HCT116 (cell line): ENCODE data around the gene GNAI1. TPM values are rescaled to one million over a fixed set of nuclear protein-coding genes. Genes with fewer than 3 reads are reported as not detected.

ENCODE experiments used
- ATAC-seq: fragments of 200-7000 bp; cut with Tn5 transposase; 2 replicates; pipeline ENCODE4 v1.9.1; 2020; ENCODE audit warnings: mild to moderate bottlenecking, moderate library complexity
- BruUV-seq: library from RNA; stranded (reverse); fragments of 400-500 nt; replicated peaks from 2 replicates; lab custom pipeline; 2021; lab: Mats Ljungman, UMichigan
- CTCF ChIA-PET: fragments of 300-600 bp; sonication (Branson Sonifier 250); formaldehyde crosslinking; loops from one replicate; lab custom pipeline; 2021; ENCODE audit warnings: antibody characterized with exemption; lab: Charles Lee
- POLR2A ChIA-PET: fragments of 300-600, 350-600 bp; sonication (Branson Sonifier 250); formaldehyde crosslinking; loops from one replicate; lab custom pipeline; 2021; ENCODE audit warnings: antibody characterized with exemption; lab: Charles Lee
- RAD21 ChIA-PET, 2 experiments: fragments of 300-600 bp; sonication (Branson Sonifier 250); formaldehyde crosslinking; loops; one replicate each; lab custom pipeline; 2023; ENCODE audit warnings: low total read pairs in 2 of 2; ENCODE audit not compliant: uncharacterized antibody in 2 of 2, unreplicated experiment in 2 of 2, low non-redundant PET in 1 of 2; lab: Charles Lee
- DNase-seq: peaks from one replicate; pipeline ENCODE4 v3.0.0-alpha.2; 2010; ENCODE audit warnings: low read depth, low spot score
- H2AFZ ChIP-seq: fragments of 200-600 bp; shearing (Covaris generic), sonication (generic); 2 replicates; pipeline ENCODE4 v1.6.1; 2017; ENCODE audit warnings: low read depth, mixed run types, mixed read lengths, antibody characterized with exemption, low read length; ENCODE audit not compliant: poor library complexity, severe bottlenecking
- H3K27ac ChIP-seq: 2 replicates; pipeline ENCODE4 v1.5.1; 2012; ENCODE audit warnings: low read depth, low read length
- H3K27me3 ChIP-seq: fragments of 200-600 bp; sonication (generic); 2 replicates; pipeline ENCODE4 v1.6.1; 2016; ENCODE audit warnings: mixed run types, low read length, mixed read lengths; ENCODE audit not compliant: insufficient read depth
- H3K36me3 ChIP-seq, 2 experiments: fragments of 200-500 bp in 1 of 2; fragments of 200-600 bp in 1 of 2; sonication (Bioruptor generic) in 1 of 2; sonication (generic) in 1 of 2; 2 replicates each; pipeline versions ENCODE4 v1.5.1 to v1.6.1; 2014 to 2016; ENCODE audit warnings: low read length in 2 of 2, inconsistent platforms in 1 of 2, mixed read lengths in 1 of 2, mixed run types in 1 of 2; ENCODE audit not compliant: insufficient read depth in 2 of 2, control insufficient read depth in 1 of 2
- H3K4me1 ChIP-seq, 2 experiments: fragments of 200-600 bp in 1 of 2; sonication (generic) in 1 of 2; 2 replicates each; pipeline versions ENCODE4 v1.5.1 to v1.6.1; 2012 to 2017; ENCODE audit warnings: low read length in 2 of 2, inconsistent platforms in 1 of 2, mild to moderate bottlenecking in 1 of 2, mixed read lengths in 1 of 2, mixed run types in 1 of 2, moderate library complexity in 1 of 2; ENCODE audit not compliant: insufficient read depth in 2 of 2, control insufficient read depth in 1 of 2
- H3K4me2 ChIP-seq: fragments of 200-600 bp; sonication (generic); 2 replicates; pipeline ENCODE4 v1.6.1; 2017; ENCODE audit warnings: mixed run types, low read length, mixed read lengths
- H3K4me3 ChIP-seq, 2 experiments: fragments of 200-600 bp in 1 of 2; sonication (generic) in 1 of 2; replicated peaks in 1 of 2; 2 replicates each; pipeline ENCODE4 v1.5.1; 2011 to 2016; ENCODE audit warnings: low read length in 2 of 2, control low read depth in 1 of 2, low read depth in 1 of 2, mild to moderate bottlenecking in 1 of 2, mixed read lengths in 1 of 2, mixed run types in 1 of 2
- H3K79me2 ChIP-seq: fragments of 200-600 bp; sonication (generic); 2 replicates; pipeline ENCODE4 v1.6.1; 2017; ENCODE audit warnings: mild to moderate bottlenecking, mixed run types, low read length, moderate library complexity, mixed read lengths; ENCODE audit not compliant: insufficient read depth
- H3K9ac ChIP-seq: fragments of 200-600 bp; sonication (generic); 2 replicates; pipeline ENCODE4 v1.6.1; 2016; ENCODE audit warnings: low read length, mixed read lengths
- H3K9me2 ChIP-seq: fragments of 200-600 bp; sonication (generic), shearing (Covaris generic); 2 replicates; pipeline ENCODE4 v1.6.1; 2017; ENCODE audit warnings: mixed run types, mild to moderate bottlenecking, moderate library complexity; ENCODE audit not compliant: insufficient read depth
- H3K9me3 ChIP-seq, 2 experiments: fragments of 200-500 bp in 1 of 2; fragments of 200-600 bp in 1 of 2; sonication (Bioruptor generic) in 1 of 2; sonication (generic) in 1 of 2; 2 replicates each; pipeline ENCODE4 v1.6.1; 2014 to 2017; ENCODE audit warnings: low read length in 2 of 2, mixed read lengths in 2 of 2, inconsistent platforms in 1 of 2, low read depth in 1 of 2, mild to moderate bottlenecking in 1 of 2, mixed run types in 1 of 2, moderate library complexity in 1 of 2; ENCODE audit not compliant: control insufficient read depth in 1 of 2, insufficient read depth in 1 of 2
- H4K20me1 ChIP-seq: fragments of 200-600 bp; sonication (generic), shearing (Covaris generic); 2 replicates; pipeline ENCODE4 v1.6.1; 2017; ENCODE audit warnings: mixed run types, mild to moderate bottlenecking, moderate library complexity; ENCODE audit not compliant: insufficient read depth
- EGR1 ChIP-seq: IDR thresholded peaks from 2 replicates; pipeline ENCODE4 v1.6.1; 2012; ENCODE audit warnings: low read depth
- ELF1 ChIP-seq: IDR thresholded peaks from 2 replicates; pipeline ENCODE4 v1.6.1; 2012; ENCODE audit warnings: low read depth, borderline replicate concordance
- EZH2phosphoT487 ChIP-seq: fragments of 200-600 bp; IDR thresholded peaks from 2 replicates; pipeline ENCODE4 v1.6.1; 2018; ENCODE audit warnings: antibody characterized with exemption, borderline replicate concordance
- FOSL1 ChIP-seq: IDR thresholded peaks from 2 replicates; pipeline ENCODE4 v1.6.1; 2012; ENCODE audit warnings: low read depth
- JUND ChIP-seq: IDR thresholded peaks from 2 replicates; pipeline ENCODE4 v1.6.1; 2012
- POLR2A ChIP-seq: IDR thresholded peaks from 2 replicates; pipeline ENCODE4 v1.7.0; 2011; ENCODE audit warnings: borderline replicate concordance; ENCODE audit not compliant: insufficient read depth, insufficient read length; ENCODE audit errors: extremely low read depth
- POLR2AphosphoS5 ChIP-seq: IDR thresholded peaks from 2 replicates; pipeline ENCODE4 v1.6.1; 2011; ENCODE audit warnings: mild to moderate bottlenecking, low read depth, low read length, moderate library complexity
- RAD21 ChIP-seq: IDR thresholded peaks from 2 replicates; pipeline ENCODE4 v1.6.1; 2012; ENCODE audit warnings: low read depth, mild to moderate bottlenecking
- SRF ChIP-seq: IDR thresholded peaks from 2 replicates; pipeline ENCODE4 v1.6.1; 2012; ENCODE audit warnings: low read depth
- TCF7L2 ChIP-seq: IDR thresholded peaks from 2 replicates; pipeline ENCODE4 v1.7.0; 2011; ENCODE audit warnings: borderline replicate concordance, inconsistent platforms; ENCODE audit not compliant: insufficient read depth, insufficient read length; ENCODE audit errors: extremely low read depth
- YY1 ChIP-seq: IDR thresholded peaks from 2 replicates; pipeline ENCODE4 v1.6.1; 2011; ENCODE audit warnings: low read length, low read depth, moderate library complexity, mild to moderate bottlenecking; ENCODE audit not compliant: insufficient replicate concordance; ENCODE audit errors: extremely low read depth
- ZFX ChIP-seq: fragments of 450-650 bp; IDR thresholded peaks from 2 replicates; pipeline ENCODE4 v1.6.1; 2017
- ZNF274 ChIP-seq: fragments of 200-500 bp; sonication (Bioruptor generic); IDR thresholded peaks from 2 replicates; pipeline ENCODE4 v1.6.1; 2014; ENCODE audit warnings: mild to moderate bottlenecking, low read depth, low read length, inconsistent platforms
- intact Hi-C: fragments of 100-400 bp; cut with micrococcal nuclease; formaldehyde crosslinking; loops from 2 replicates; pipeline ENCODE4 v1.10.0; 2022
- total RNA-seq: library from RNA; stranded (reverse); gene quantifications from one replicate; pipeline ENCODE4 v1.2.1, GENCODE V29; 2021; ENCODE audit not compliant: unreplicated experiment
- TF ChIP-seq, protein P1 (sequence below): IDR thresholded peaks from 2 replicates; pipeline ENCODE4 v1.6.1; 2012
- TF ChIP-seq, protein P2 (sequence below): IDR thresholded peaks from 2 replicates; pipeline ENCODE4 v1.6.1; 2011; ENCODE audit warnings: mild to moderate bottlenecking, low read length, moderate library complexity; ENCODE audit not compliant: insufficient replicate concordance; ENCODE audit errors: extremely low read depth
- TF ChIP-seq, protein P3 (sequence below): IDR thresholded peaks from 2 replicates; pipeline ENCODE4 v1.6.1; 2012; ENCODE audit warnings: low read depth
- TF ChIP-seq, protein P4 (sequence below): IDR thresholded peaks from 2 replicates; pipeline ENCODE4 v1.6.1; 2012
- TF ChIP-seq, protein P5 (sequence below), 3 experiments: fragments of 200-600 bp in 1 of 3; sonication (generic) in 1 of 3; IDR thresholded peaks in 2 of 3; conservative IDR thresholded peaks in 1 of 3; 2 replicates each; pipeline ENCODE4 v1.5.1; 2012 to 2017; ENCODE audit warnings: low read depth in 2 of 3, low read length in 2 of 3, antibody characterized with exemption in 1 of 3, borderline replicate concordance in 1 of 3, control low read depth in 1 of 3, mild to moderate bottlenecking in 1 of 3, mixed read lengths in 1 of 3, mixed run types in 1 of 3, moderate library complexity in 1 of 3; ENCODE audit not compliant: insufficient read depth in 1 of 3

The GNAI1 gene
- total RNA-seq, 1 experiment from 2014 or later: 148 TPM

DNA sequence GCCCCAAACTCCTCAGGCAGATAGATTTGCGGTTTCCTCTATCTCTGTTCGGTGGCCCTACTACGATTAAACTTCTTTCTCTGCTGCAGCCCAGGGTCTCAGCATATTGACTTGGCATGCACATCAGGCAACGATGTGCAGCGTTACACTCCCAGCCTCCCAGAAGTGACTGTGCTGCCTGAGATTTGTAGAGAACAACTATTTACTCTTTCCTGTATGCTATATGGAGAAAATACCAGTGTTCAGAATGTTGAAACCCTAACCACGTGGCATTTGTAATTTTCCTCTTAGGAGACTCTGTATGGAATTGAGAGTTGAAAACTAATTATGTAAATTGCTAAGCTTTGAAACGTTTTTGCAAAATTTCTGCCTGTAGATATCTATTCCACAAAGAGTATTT, 50.9 kb downstream of the GNAI1 start:
- peaks cover 14% of the 10 kb centered on the region for H4K20me1 ChIP-seq
- TF ChIP-seq FOSL1 (no peak), ELF1 (no peak), ZFX (no peak), EGR1 (no peak), JUND (no peak), POLR2A (no peak), SRF (no peak), RAD21 (no peak), POLR2AphosphoS5 (no peak), TCF7L2 (no peak), YY1 (no peak), EZH2phosphoT487 (no peak), ZNF274 (no peak)
- TF ChIP-seq, protein P1, sequence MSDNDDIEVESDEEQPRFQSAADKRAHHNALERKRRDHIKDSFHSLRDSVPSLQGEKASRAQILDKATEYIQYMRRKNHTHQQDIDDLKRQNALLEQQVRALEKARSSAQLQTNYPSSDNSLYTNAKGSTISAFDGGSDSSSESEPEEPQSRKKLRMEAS: no peak
- TF ChIP-seq, protein P2, sequence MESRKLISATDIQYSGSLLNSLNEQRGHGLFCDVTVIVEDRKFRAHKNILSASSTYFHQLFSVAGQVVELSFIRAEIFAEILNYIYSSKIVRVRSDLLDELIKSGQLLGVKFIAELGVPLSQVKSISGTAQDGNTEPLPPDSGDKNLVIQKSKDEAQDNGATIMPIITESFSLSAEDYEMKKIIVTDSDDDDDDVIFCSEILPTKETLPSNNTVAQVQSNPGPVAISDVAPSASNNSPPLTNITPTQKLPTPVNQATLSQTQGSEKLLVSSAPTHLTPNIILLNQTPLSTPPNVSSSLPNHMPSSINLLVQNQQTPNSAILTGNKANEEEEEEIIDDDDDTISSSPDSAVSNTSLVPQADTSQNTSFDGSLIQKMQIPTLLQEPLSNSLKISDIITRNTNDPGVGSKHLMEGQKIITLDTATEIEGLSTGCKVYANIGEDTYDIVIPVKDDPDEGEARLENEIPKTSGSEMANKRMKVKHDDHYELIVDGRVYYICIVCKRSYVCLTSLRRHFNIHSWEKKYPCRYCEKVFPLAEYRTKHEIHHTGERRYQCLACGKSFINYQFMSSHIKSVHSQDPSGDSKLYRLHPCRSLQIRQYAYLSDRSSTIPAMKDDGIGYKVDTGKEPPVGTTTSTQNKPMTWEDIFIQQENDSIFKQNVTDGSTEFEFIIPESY: no peak
- TF ChIP-seq, protein P3, sequence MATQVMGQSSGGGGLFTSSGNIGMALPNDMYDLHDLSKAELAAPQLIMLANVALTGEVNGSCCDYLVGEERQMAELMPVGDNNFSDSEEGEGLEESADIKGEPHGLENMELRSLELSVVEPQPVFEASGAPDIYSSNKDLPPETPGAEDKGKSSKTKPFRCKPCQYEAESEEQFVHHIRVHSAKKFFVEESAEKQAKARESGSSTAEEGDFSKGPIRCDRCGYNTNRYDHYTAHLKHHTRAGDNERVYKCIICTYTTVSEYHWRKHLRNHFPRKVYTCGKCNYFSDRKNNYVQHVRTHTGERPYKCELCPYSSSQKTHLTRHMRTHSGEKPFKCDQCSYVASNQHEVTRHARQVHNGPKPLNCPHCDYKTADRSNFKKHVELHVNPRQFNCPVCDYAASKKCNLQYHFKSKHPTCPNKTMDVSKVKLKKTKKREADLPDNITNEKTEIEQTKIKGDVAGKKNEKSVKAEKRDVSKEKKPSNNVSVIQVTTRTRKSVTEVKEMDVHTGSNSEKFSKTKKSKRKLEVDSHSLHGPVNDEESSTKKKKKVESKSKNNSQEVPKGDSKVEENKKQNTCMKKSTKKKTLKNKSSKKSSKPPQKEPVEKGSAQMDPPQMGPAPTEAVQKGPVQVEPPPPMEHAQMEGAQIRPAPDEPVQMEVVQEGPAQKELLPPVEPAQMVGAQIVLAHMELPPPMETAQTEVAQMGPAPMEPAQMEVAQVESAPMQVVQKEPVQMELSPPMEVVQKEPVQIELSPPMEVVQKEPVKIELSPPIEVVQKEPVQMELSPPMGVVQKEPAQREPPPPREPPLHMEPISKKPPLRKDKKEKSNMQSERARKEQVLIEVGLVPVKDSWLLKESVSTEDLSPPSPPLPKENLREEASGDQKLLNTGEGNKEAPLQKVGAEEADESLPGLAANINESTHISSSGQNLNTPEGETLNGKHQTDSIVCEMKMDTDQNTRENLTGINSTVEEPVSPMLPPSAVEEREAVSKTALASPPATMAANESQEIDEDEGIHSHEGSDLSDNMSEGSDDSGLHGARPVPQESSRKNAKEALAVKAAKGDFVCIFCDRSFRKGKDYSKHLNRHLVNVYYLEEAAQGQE: no peak
- TF ChIP-seq, protein P4, sequence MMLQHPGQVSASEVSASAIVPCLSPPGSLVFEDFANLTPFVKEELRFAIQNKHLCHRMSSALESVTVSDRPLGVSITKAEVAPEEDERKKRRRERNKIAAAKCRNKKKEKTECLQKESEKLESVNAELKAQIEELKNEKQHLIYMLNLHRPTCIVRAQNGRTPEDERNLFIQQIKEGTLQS: no peak
- TF ChIP-seq, protein P5, sequence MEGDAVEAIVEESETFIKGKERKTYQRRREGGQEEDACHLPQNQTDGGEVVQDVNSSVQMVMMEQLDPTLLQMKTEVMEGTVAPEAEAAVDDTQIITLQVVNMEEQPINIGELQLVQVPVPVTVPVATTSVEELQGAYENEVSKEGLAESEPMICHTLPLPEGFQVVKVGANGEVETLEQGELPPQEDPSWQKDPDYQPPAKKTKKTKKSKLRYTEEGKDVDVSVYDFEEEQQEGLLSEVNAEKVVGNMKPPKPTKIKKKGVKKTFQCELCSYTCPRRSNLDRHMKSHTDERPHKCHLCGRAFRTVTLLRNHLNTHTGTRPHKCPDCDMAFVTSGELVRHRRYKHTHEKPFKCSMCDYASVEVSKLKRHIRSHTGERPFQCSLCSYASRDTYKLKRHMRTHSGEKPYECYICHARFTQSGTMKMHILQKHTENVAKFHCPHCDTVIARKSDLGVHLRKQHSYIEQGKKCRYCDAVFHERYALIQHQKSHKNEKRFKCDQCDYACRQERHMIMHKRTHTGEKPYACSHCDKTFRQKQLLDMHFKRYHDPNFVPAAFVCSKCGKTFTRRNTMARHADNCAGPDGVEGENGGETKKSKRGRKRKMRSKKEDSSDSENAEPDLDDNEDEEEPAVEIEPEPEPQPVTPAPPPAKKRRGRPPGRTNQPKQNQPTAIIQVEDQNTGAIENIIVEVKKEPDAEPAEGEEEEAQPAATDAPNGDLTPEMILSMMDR (IDR thresholded peaks at IDR 0.05 in 2 of 3, conservative IDR thresholded peaks at IDR 0.05 in 1 of 3; ENCODE audit: borderline replicate concordance in 1 of 3, insufficient read depth in 1 of 3, low read depth in 2 of 3, low read length in 2 of 3): no peak
- ATAC-seq: no peak
- RAD21 ChIA-PET: no interaction called here
- CTCF ChIA-PET: no interaction called here
- no TSS peak for BruUV-seq
- no peak overlapping the region for H3K4me3 ChIP-seq
- intact Hi-C loops: no loop called here
- no peak overlapping the region for H2AFZ ChIP-seq
- H3K79me2 ChIP-seq: peaks cover 100% of the 10 kb centered on the region
- peaks cover 0 to 6% of the 10 kb centered on the region in 2 experiments; a peak in 1 of 4 replicates for H3K36me3 ChIP-seq
- H3K4me2 ChIP-seq: peak overlapping the region; percentile 67
- H3K4me1 ChIP-seq: peaks cover 71 to 86% of the 10 kb centered on the region in 2 experiments
- POLR2A ChIA-PET: no interaction called here
- H3K9ac ChIP-seq: peak overlapping the region; percentile 42
- H3K27me3 ChIP-seq: no peaks in the 10 kb centered on the region
- H3K9me3 ChIP-seq: no peaks in the 10 kb centered on the region
- no peak for DNase-seq
- H3K9me2 ChIP-seq: no peaks in the 10 kb centered on the region
- peak overlapping the region; percentile 74; the same call in 1 of the 2 replicates for H3K27ac ChIP-seq
